Articular chondrocyte of knee joint (primary cell): ENCODE measurements around the gene CLDN7. TPM values are rescaled to one million over a fixed set of nuclear protein-coding genes. Genes with fewer than 3 reads are reported as not detected.
A peak's percentile ranks its signal among the peaks of the same experiment; 100 is the strongest.

ENCODE experiments used
- small RNA-seq: library from RNA; depleted of rRNA; stranded (forward); fragments of <200 nt; gene quantifications from one replicate; pipeline ENCODE3, GENCODE V24; 2012
- total RNA-seq: library from RNA; depleted of rRNA; stranded (reverse); fragments of >200 nt; gene quantifications from 2 replicates; pipeline ENCODE4 v1.2.3, GENCODE V29; 2012

Gene CLDN7
- total RNA-seq: 2.4 and 2.7 TPM in 2 replicates

DNA sequence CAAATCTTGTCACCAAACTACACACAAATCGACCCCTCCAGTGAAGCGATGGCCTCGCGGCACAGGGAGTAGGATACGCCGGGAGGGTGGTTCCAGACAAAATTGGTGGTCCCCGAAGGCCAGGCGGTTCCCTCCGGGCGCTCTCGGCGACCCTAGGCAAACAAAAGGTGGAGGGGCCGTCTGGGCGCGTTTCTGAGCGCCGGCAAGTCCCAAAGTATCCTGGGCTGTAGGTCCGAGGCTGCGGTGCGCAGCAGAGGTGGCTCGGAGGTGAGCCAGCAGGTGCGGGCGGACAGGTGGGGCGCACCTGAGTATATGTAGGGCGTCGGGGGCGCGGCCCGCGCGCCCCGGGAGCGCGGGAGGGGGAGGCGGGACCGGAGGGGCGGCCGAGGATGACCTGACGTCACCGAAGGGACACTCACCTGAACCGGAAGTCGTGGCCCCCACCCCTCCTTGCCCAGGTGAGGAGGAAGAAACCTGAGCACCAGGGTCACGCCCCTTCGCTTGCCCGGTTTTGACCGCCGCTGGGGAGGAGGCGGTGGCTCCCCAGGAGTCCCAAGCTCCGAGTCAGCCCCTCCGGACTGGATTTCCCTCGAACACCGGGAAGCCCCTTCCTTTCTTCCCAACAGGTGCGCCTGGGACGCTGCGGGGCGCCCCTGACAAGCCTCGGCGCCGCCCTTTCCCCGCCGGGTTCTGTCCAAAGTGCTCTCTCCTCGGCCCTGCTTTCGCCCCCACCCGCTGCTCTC, at the start of gene CLDN7:
Gene CLDN7 (minus strand): TSS at position 287 of the 743 bp plus-strand sequence. CDS start 435 bp downstream, outside the sequence.

DNA sequence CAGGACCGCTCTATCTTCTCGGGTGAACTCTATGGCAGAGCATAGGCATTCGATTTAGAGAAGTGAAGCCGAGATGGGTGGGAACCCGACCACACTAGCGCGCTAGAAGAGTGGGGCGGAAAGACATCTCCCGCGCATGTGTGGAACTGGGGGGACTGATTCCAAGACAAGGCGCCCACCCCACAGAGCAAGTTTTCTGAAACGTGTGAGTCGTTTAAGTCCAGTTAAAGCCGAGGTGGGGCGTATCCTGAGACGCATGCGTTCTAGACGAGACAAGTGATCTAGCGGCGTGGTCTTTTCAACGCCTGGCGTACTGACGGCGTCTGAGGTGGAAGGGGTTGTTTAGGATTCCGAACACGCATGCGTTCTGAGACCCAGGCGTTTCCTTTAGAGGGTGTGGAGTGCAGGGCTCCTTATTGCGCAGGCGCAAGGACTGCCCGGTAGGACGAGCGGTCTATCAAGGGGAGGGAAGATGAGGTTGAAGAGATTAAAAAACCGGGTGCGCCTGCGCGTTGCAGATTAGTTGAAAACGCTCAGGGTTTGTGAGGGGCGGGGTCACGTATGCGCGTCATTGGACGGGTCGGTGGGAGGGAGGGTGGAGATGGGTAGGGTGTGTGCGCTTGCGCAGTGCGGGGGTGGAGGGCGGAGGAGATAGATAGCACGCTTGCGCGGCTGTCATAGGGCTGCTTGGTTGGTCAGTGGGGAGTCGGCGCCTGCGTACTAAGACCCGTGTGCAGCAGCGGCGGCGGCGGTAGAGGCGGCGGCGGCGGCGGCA, 44.8 kb upstream of the CLDN7 start, which contains the start of gene EIF5A:
Gene EIF5A (plus strand): TSS at position 718 of the 775 bp plus-strand sequence. CDS start 2,008 bp downstream, outside the sequence.

GRCh38 chr17:7294614-7295153, 32.4 kb upstream of the CLDN7 start, which contains the start of gene YBX2:
YBX2 (minus strand) TSS chr17:7294639; CDS start chr17:7294500, 139 bp downstream.

DNA sequence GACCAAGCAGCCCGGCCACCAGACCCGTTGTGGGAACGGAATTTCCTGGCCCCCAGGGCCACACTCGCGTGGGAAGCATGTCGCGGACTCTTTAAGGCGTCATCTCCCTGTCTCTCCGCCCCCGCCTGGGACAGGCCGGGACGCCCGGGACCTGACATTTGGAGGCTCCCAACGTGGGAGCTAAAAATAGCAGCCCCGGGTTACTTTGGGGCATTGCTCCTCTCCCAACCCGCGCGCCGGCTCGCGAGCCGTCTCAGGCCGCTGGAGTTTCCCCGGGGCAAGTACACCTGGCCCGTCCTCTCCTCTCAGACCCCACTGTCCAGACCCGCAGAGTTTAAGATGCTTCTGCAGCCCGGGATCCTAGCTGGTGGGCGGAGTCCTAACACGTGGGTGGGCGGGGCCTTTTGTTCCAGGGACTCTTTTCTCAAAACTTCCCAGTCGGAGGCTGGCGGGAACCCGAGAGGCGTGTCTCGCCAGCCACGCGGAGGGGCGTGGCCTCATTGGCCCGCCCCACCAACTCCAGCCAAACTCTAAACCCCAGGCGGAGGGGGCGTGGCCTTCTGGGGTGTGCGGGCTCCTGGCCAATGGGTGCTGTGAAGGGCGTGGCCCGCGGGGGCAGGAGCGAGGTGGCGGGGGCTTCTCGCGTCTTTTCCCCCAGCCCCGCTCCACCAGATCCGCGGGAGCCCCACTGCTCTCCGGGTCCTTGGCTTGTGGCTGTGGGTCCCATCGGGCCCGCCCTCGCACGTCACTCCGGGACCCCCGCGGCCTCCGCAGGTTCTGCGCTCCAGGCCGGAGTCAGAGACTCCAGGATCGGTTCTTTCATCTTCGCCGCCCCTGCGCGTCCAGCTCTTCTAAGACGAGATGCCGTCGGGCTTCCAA, 19.0 kb upstream of the CLDN7 start, which contains the start of gene SLC2A4:
Gene SLC2A4 (plus strand): TSS at position 645 of the 879 bp plus-strand sequence. CDS start 217 bp downstream, at position 862.

GRCh38 chr17:7252176-7253043, 9.9 kb downstream of the CLDN7 start, which contains the start of gene ELP5:
ELP5 (plus strand) TSS chr17:7252215; CDS start chr17:7252551, 336 bp downstream.

DNA sequence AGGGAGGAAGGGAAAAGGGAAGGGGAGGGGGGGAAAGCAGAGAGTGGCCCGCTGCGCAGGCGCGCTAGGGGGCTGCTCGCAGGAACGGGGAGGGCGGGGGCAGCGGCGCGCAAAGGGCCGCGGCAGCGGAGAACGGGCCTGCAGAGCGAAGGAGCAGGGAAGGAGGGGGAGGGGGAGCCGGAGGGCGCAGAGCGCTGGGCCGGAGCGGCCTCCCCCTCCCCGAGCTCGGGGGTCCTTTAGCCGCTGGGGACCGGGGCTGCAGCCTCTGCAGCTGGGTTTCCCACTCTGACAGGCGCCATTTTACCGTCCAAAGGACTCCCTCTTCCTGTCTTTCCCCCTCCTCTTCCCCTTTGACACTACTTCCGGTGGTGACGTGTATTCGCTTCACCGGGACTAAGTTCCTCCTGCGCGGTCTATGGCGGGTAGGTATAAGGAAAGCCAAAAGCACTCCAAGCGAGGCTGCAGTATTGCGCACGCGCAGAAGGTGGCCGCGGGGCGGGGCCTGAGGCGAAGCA, 10.6 kb downstream of the CLDN7 start, which contains the start of gene CTDNEP1:
Gene CTDNEP1 (minus strand): TSS at position 74 of the 515 bp plus-strand sequence. CDS start 438 bp downstream, outside the sequence.

DNA sequence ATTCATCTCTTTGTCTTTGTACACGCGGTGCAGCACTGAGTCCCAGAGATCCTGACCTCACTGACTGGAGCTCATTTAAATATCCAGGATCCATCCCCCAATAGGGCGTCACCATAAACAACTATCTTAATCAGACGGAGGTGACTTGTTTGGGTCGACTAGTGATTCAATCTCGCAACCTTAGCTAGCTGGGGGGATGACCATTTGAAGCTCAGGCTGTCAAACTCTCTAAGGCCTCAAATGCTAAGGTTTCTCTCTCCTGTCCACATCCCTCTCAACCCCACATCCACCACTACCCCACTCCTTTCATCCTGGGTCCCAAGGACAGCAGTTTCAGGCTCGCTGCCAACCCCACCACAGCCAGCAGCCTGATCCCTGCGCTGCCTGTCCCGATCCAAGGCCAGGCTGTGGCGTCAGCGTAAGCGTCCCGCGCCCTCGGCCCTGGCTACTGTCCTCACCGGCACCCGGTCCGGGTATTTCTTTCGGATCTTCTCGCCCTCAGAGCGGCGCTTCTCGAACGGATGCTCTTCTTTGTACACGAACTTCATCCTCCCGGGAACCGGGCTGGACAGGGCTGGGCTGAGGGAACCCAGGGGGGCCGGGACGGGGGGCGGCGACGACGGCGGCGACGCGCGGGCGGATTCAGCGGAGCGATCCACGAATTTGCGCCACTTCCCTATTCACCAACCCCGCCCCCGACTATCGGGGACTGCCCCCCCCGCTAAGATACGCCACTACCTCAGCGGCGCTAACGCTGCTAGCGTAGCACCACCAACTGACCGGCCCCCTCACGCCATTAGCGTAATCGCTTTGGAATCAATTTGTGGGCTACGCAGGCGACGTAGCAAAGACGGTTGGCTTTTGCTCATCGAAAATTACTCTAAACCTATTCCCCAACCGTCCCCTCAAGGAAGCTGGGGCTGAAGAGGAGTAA, 20.2 kb downstream of the CLDN7 start, which contains the start of gene GABARAP:
Gene GABARAP (minus strand): TSS at position 667 of the 934 bp plus-strand sequence. CDS start 119 bp downstream, at position 548.

DNA sequence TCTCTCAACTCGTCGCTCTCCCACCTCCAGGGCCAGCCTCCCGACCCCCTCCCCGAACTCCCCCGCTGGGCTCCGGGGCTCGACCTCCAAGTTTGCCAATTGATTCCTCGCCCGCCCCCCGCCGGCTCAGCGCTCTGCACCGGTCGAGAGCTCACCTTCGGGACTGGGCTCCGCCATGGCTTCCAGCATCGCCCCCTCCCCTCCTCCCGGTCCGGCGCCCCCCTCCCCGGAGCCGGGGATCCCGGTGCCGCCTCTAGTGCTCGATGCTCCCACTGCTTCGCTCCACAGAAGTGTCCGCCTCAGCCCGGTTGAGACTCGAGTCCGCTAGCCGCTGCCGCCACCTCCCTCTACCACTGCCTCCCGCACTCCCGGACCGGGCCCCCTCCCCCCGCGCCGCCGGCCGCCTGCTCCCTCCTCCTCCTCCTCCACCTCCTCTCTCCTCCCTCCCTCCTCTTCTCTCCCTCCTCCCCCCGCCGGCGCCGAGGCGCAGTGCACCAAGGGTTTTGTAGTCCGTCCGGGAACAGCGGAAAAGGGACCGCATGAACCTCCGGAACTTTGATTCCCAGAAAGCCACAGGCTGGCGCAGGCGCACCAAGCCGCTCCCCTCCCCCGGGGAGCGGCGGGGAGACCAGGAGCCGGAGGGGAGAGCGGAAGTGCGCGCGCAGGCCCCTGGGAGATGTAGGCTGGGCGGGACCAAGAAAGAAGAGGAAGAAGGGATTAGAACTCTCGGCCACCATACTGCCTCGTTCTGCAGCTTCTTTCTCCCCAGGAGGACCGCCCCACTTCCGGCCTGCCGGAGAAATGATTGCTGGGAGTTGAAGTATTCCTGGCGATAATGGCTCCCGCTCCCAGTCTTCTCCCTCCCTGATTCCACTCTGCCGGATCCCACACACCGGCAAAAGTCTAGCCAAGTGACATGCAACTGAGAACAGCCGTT, 22.9 kb downstream of the CLDN7 start, which contains the start of gene PHF23:
Gene PHF23 (minus strand): TSS at position 367 of the 937 bp plus-strand sequence. CDS start 178 bp downstream, at position 189.

GRCh38 chr17:7234083-7234951, 28.0 kb downstream of the CLDN7 start, which contains the start of gene DVL2:
DVL2 (minus strand) TSS chr17:7234517; CDS start chr17:7234262, 255 bp downstream.

GRCh38 chr17:7219812-7220592, 42.3 kb downstream of the CLDN7 start, which contains the start of the genes ACADVL and DLG4:
ACADVL (plus strand) TSS chr17:7219938; CDS start chr17:7219985, 47 bp downstream.
DLG4 (minus strand) TSS chr17:7219836.

Small RNAs within 50 kb of the gene (small RNA-seq; reads per million reads assigned to genes)
- gene MIR324: 388 reads per million, percentile 99 among the genes with 10 or more reads in this experiment
- not detected for gene RF00019

Other genes with a start within 250 kb of the CLDN7 start
- 72.4 and 73.5 TPM in 2 replicates for gene RNASEK, start 249.9 kb downstream of the CLDN7 start, total RNA-seq
- gene BCL6B, start 239.4 kb downstream of the CLDN7 start, total RNA-seq: 0.11 and 0.13 TPM in 2 replicates
- gene SLC16A13, start 226.5 kb downstream of the CLDN7 start, total RNA-seq: 0.22 and 0.52 TPM in 2 replicates
- gene SLC16A11, start 218.4 kb downstream of the CLDN7 start, total RNA-seq: 0.13 TPM in 1 of 2 replicates, not detected in the other
- not detected in 2 replicates for gene CLEC10A, start 182.2 kb downstream of the CLDN7 start, total RNA-seq
- gene ASGR2, start 147.7 kb downstream of the CLDN7 start, total RNA-seq: not detected in 2 replicates
- gene ASGR1, start 83.1 kb downstream of the CLDN7 start, total RNA-seq: 0.65 and 0.76 TPM in 2 replicates
- 7.7 and 8.8 TPM in 2 replicates for gene DLG4, start 42.6 kb downstream of the CLDN7 start, total RNA-seq
- gene ACADVL, start 42.5 kb downstream of the CLDN7 start, total RNA-seq: 205 and 214 TPM in 2 replicates
- gene DVL2, start 28.0 kb downstream of the CLDN7 start, total RNA-seq: 54.4 and 63.1 TPM in 2 replicates
- gene PHF23, start 23.0 kb downstream of the CLDN7 start, total RNA-seq: 34.4 and 38.5 TPM in 2 replicates
- gene GABARAP, start 20.0 kb downstream of the CLDN7 start, total RNA-seq: 315 and 440 TPM in 2 replicates
- 30.1 and 39.5 TPM in 2 replicates for gene CTDNEP1, start 10.7 kb downstream of the CLDN7 start, total RNA-seq
- gene ELP5, start 10.3 kb downstream of the CLDN7 start, total RNA-seq: 31.6 and 39.1 TPM in 2 replicates
- gene SLC2A4, start 19.2 kb upstream of the CLDN7 start, total RNA-seq: 0.11 TPM in 1 of 2 replicates, not detected in the other
- gene YBX2, start 32.2 kb upstream of the CLDN7 start, total RNA-seq: 0.13 TPM in 1 of 2 replicates, not detected in the other
- 575 and 584 TPM in 2 replicates for gene EIF5A, start 45.1 kb upstream of the CLDN7 start, total RNA-seq
- gene GPS2, start 52.9 kb upstream of the CLDN7 start, total RNA-seq: 38.2 and 42.2 TPM in 2 replicates
- 7.7 and 13.2 TPM in 2 replicates for gene NEURL4, start 66.9 kb upstream of the CLDN7 start, total RNA-seq
- 0.11 and 0.26 TPM in 2 replicates for gene ACAP1, start 74.1 kb upstream of the CLDN7 start, total RNA-seq
- gene KCTD11, start 89.7 kb upstream of the CLDN7 start, total RNA-seq: 8.9 and 11.2 TPM in 2 replicates
- gene TMEM95, start 92.7 kb upstream of the CLDN7 start, total RNA-seq: not detected in 2 replicates
- 4.1 and 4.6 TPM in 2 replicates for gene TNK1, start 118.6 kb upstream of the CLDN7 start, total RNA-seq
- gene PLSCR3, start 132.0 kb upstream of the CLDN7 start, total RNA-seq: 19.6 and 21.7 TPM in 2 replicates
- gene TMEM256, start 141.6 kb upstream of the CLDN7 start, total RNA-seq: 30.4 and 56.3 TPM in 2 replicates
- gene NLGN2, start 145.4 kb upstream of the CLDN7 start, total RNA-seq: 6.9 and 8.6 TPM in 2 replicates
- gene SPEM1, start 157.8 kb upstream of the CLDN7 start, total RNA-seq: not detected in 2 replicates
- not detected in 2 replicates for gene SPEM2, start 163.1 kb upstream of the CLDN7 start, total RNA-seq
- gene SPEM3, start 166.4 kb upstream of the CLDN7 start, total RNA-seq: not detected in 2 replicates
- 2.5 and 2.8 TPM in 2 replicates for gene TMEM102, start 173.0 kb upstream of the CLDN7 start, total RNA-seq
- 0.76 and 0.91 TPM in 2 replicates for gene FGF11, start 177.0 kb upstream of the CLDN7 start, total RNA-seq
- 5.2 and 5.4 TPM in 2 replicates for gene CHRNB1, start 182.6 kb upstream of the CLDN7 start, total RNA-seq
- gene ZBTB4, start 217.2 kb upstream of the CLDN7 start, total RNA-seq: 40.2 and 41.4 TPM in 2 replicates
- not detected in 2 replicates for gene SLC35G6, start 219.0 kb upstream of the CLDN7 start, total RNA-seq
- 85.8 and 100.0 TPM in 2 replicates for gene POLR2A, start 221.9 kb upstream of the CLDN7 start, total RNA-seq